WTC11 (cell line): ENCODE measurements around the gene GPR148.

Experiments
- CTCF ChIP-seq: fragments of 200-600 bp; IDR thresholded peaks from 2 replicates; pipeline ENCODE4 v1.8.0; 2022; ENCODE audit warnings: antibody characterized with exemption
- TF ChIP-seq, protein P1 (sequence below): sonication (generic); formaldehyde crosslinking; conservative IDR thresholded peaks from 2 replicates; pipeline ENCODE4 v1.8.1; 2022; ENCODE audit warnings: mild to moderate bottlenecking, missing genetic modification reagents

- no peak for TF ChIP-seq CTCF
- TF ChIP-seq, protein P1, sequence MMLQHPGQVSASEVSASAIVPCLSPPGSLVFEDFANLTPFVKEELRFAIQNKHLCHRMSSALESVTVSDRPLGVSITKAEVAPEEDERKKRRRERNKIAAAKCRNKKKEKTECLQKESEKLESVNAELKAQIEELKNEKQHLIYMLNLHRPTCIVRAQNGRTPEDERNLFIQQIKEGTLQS (CRISPR knock-in tag) = no peak
Observed at GRCh38 chr2:130740671-130741070, 11.8 kb downstream of the GPR148 start.
